Fibroblast of skin of left quadriceps (primary cell): ENCODE results near the gene ZNF740.
"Not testable (repeated sequence)": the region's sequence is repeated elsewhere in the genome, so short reads cannot be mapped to it uniquely, and the experiment has no call there.

Experiments used
- DNase-seq, 2 experiments: peaks; one replicate each; pipeline ENCODE4 v3.0.0-alpha.2; 2013; ENCODE audit warnings: low read depth in 2 of 2

The ZNF740 gene

GRCh38 chr12:53173085-53173715 lies 7.3 kb upstream of the ZNF740 start:
- DNase-seq: no peak

DNA sequence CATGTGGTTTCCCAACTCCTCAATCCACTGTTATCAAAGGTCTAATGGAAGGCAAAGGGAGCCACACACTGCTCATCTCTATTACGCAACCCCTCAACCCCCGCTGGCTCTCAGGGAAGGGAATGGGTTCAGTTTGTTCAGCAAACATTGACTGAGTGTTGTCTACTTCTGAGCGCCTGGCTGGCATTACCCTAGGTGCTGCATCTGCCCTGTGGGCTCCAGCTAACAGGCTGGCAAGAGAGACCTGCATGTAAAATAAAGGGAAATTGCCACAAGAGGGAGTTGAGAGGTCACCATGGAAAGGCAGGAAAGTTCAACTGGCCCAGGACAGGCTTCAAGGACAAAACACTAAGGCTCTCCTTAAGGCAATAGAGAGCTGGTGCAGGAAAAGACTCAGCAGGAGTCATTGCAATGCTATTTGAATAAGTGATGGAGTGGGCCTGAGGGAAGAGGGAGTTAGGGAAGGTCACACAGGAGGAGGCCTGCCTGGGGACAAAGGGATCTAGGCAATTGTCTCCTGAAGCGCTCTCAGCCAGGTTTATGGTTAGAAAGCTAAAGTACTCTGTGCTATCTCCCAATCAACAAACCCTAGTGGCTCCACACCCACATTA lies 5.5 kb upstream of the ZNF740 start:
- DNase-seq: no peak

- no peak for DNase-seq
Measured at GRCh38 chr12:53176750-53177149, 3.8 kb upstream of the ZNF740 start.

DNA sequence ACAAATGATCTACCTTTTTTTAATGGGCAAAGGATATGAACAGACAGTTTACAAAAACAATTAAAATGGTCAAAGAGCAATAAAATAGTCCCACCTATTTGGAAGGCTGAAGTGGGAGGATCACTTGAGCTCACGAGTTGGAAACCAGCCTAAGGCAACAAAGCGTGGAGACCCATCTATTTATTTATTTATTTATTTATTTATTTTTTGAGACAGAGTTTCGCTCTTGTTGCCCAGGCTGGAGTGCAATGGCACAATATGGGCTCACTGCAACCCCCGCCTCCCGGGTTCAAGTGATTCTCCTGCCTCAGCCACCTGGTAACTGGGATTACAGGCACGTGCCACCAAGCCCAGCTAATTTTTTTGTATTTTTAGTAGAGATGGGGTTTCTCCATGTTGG lies 3.1 kb upstream of the ZNF740 start:
- DNase-seq: not testable (repeated sequence)

- not testable (repeated sequence) for DNase-seq
Measured at GRCh38 chr12:53178803-53179202, 1.7 kb upstream of the ZNF740 start.

DNA sequence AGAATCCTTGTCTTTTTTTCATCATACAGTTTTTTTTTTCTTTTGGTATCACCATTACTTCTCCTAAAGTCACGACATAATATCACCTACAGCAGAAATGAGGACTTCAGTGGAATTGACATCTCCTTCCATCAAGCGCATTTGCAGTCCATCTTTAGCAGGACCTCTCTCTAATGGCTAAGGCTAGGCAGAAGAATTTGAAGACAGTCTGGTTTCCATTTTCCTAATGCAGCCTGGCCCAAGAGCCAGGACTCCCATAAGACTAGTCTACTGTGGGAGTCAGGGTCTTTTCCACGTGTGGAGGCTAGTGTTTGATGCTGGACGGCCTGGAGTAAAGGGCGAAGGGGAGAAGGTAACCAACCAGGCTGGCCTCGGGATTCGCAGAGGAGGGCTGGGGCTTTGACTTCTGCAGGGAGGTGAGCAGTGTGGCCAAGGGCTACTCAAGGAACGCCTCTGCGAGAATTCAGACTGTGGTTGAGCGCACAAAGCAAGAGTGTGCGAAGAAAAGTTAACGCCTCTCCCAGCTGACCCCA lies 769 bp upstream of the ZNF740 start:
- no peak for DNase-seq

DNA sequence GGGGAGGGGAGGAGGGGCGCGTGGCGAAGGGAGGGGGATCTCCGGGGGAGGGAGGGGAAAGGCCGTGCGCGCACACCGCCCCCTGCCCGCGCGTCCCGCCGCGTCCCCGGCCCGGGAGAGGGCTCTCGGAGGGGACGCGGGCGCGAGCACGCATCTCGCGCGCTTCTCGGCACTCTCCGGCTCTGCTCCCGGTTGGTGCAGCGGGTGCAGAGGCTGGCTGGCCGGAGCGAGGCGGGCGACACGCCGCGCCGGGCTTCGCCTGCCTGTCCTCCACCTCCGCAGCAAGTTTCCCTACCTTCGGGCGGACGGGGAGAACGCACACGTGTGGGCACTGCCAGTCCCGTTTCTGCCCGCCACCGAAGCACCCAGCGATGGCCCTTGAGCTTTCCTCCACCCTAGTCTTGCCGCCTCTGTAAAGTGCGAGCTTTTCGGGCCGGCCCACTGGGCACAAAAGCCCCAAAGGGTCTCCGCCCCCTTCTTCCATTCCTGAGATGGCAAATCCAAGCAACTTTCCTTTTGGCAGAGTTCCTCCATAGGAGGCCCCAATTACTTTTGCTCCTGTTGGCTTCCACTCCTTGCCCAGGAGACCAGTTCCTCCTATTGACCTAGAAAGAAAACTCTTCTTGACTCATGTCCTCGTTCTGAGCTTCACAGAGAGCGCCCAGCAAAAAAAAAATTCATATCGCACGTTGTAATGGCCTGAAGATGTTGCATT lies 566 bp downstream of the ZNF740 start:
- DNase-seq: peak in 1 of 2 experiments; percentile 50

GRCh38 chr12:53181935-53182334 lies 1.4 kb downstream of the ZNF740 start:
- DNase-seq: no peak

- DNase-seq: no peak
Measured at GRCh38 chr12:53182903-53183302, 2.4 kb downstream of the ZNF740 start.

DNA sequence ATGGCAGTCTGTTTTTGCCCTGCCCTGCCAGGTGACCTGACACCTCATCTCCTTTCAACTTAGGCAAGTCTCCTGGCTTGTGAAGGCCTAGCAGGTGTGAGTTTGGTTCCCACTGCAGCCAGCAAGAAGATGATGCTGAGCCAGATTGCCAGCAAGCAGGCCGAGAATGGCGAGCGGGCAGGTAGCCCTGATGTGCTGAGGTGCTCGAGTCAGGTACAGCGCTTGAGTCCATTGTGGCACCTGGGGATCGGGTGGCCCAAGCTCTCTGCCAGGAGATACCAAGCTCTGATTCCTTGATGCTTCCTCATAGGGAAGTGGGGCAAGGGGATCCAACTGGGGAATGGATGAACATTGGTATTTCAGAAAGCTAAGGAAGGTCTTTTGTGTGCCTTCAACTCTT lies 4.3 kb downstream of the ZNF740 start:
- no peak for DNase-seq

DNA sequence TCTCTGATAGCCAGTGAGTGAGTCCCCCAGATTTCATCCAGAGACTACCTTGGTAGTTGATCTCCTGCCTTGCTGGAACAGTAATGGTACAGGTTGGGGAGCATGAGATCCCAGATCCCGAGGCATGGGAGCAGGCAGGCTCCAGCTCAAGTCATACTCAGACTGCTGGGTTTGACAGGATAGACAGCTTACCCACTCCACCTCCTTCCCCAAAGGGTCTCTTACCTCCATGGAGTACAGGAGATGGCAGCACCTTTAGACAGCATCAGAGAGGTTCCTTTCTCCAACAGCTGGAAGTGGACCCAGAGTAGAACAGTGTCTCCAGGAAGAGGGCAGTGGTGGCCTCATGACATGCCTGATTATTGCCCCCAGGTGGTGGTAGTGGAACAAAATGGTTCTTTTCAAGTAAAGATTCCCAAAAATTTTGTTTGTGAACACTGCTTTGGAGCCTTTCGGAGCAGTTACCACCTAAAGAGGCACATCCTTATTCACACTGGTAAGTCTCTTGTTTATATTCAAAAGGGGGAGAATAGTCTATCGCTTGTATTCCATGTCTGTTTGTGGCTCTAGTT lies 5.1 kb downstream of the ZNF740 start:
- DNase-seq: no peak

- no peak for DNase-seq
Measured at GRCh38 chr12:53186745-53187144, 6.2 kb downstream of the ZNF740 start.

DNA sequence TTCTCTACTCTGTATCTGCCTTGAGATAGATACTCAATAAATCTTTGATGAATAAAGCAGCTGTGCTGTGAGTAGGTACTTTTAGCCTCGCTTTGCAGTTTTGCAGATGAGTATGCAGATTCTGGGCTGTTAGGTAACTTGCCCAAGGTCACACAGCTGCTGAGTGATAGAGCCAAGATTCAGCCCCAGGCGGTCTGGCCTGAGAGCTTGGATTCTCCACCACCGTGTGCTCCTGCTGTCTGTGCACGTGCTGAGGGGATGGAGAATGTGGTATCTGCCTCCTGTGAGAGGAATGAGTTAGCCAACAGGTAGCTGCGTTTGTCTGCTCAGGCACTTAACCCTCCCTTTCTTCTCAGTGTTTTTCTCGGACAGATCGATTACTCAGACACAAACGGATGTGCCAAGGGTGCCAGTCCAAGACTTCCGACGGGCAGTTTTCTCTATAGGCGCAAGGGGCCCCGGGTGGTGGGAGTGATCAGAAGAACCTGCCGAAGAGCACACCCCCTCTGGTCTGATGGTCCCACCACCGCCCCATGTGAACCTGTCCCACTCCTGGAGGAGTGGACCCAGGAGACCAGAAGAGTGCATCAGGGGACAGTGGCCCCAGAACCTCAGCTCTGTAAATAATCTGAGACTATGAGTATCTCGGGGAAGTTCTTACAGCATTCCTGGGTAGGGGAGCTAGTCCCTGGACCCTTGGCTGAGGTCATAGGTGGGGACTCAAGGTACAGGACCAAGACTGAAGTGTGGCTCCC lies 6.8 kb downstream of the ZNF740 start:
- no peak for DNase-seq

DNA sequence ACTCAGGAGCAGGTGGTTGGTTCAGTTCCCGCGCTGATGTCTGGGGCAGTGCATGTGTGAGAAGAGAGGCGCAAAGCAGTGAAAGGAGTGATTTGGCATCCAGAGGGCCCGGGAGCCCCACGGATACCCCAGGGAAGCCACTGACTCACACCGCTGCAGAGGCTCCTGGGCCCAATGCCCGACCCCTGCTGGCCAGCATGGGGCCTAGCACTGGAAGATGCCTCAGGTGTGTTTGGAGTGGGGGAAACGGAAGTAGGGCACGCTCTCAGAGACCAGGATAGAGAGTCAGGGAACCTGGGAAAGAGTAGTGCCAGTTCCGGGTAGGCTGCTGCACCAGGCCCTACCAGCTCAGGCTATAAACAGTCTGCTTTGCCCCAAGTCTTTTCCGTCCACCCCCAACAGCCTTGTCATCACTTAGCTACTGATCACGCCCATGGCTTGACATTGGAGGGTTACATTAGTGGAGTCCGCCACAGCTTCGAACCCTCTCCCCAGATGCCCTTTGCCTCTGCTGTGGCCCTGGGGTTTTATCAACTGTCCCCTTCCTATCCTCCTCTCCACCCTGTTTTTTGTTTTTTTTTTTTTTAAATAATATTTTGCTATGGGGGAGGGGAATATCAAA lies 9.7 kb downstream of the ZNF740 start:
- no peak for DNase-seq

DNA sequence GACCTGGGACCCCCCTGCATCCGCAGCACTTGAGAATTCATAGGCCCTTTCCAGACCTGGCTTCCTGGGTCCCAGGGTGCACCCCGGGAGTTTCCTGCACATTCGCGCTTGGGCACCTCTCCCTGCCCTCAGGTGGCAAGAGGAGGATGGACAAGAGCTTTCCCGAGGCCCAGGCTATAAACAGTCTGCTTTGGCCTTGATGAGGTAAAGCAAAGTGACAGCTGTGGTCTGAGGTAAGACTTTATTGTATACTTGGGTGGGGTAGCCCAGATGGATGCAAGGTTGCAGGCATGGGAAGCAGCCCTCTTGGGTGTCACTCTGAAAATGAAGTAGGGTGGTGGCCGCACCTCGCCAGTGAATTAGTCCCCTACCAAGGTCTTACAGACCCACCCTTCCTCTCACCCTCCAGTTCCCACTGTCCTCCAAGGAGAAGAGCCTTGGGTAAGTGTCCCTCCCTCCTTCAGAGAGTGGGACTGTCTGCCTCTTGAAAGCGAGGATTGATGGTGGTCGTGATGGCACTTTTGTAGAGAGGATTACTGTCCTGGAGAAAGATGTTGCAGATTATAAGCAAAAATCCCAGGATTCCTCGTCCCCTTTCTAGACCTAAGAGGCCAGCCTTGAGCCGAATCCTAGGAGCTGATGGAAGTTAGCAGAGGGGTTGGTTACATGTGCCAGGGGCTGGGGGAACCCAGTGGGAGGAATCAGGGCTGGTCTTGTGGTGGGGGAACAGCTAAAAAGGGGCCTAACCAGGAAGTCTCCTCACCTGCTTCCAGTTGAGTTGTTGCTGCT lies 10.8 kb downstream of the ZNF740 start:
- no peak for DNase-seq

DNA sequence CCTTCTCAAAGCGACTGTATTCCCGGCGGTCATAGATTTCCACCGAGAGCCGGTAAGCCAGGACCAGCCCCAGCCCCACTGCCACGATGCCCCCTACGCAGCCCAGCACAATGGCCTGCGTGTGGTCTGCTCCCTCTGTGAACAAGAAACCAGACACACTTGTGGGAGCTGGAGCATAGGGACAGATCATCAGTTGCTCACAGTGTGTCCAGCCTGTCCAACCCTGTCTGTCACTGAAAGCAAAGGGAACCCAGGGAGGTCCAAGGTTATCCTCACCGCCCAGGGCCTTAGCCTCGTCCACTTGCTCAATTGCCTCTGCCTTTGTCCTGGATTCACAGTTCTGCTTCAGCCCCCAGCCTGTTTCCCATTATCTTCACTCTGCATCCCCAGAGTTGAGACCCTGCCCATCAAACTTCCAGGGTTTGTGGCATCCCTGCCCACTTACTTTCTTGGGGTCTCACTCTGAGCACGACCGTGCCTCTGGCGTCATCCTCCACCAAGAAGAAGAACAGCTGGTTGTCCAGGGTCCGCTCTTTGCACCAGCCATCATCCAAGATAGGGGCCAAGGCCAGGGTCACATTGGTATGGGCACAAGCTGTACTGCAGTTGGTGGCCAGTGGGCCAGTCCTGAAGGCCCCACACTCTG lies 11.5 kb downstream of the ZNF740 start:
- DNase-seq: no peak

- no peak for DNase-seq
Measured at GRCh38 chr12:53192531-53193021, 12.1 kb downstream of the ZNF740 start.

GRCh38 chr12:53193040-53193439 lies 12.5 kb downstream of the ZNF740 start:
- no peak for DNase-seq

GRCh38 chr12:53193985-53194716 lies 13.6 kb downstream of the ZNF740 start:
- no peak for DNase-seq
